ENCODE data around the gene PPP3CA.

PPP3CA gene

GRCh38 chr4:101355767-101356702 is 8.7 kb upstream of the PPP3CA start:
- Histone ChIP-seq H3K4me1 (ENCODE audit: control extremely low read depth in 1 of 4, control insufficient read depth in 4 of 4, insufficient read depth in 4 of 4, low read length in 3 of 4) (no peaks in the 10 kb centered on the region), H3K27ac (ENCODE audit: insufficient read depth in 1 of 2, low read depth in 1 of 2, low read length in 2 of 2, poor library complexity in 1 of 2, severe bottlenecking in 2 of 2) (no peak overlapping the region), H3K4me3 (ENCODE audit: control insufficient read depth in 1 of 7, extremely low read depth in 1 of 7, insufficient read depth in 4 of 7, low read depth in 2 of 7, low read length in 6 of 7) (no peak overlapping the region), H3K27me3 (replicated peaks in 2 of 5; ENCODE audit: control insufficient read depth in 4 of 5, insufficient read depth in 5 of 5, low read length in 4 of 5) (no peaks in the 10 kb centered on the region), H3K9me3 (ENCODE audit: control extremely low read depth in 1 of 5, control insufficient read depth in 4 of 5, insufficient read depth in 2 of 5, low read depth in 1 of 5, low read length in 4 of 5) (peaks cover 0 to 3% (median 0%) of the 10 kb centered on the region in 5 experiments), H3K36me3 (ENCODE audit: control insufficient read depth in 4 of 4, insufficient read depth in 4 of 4, low read length in 3 of 4) (no peaks in the 10 kb centered on the region)
- DNase-seq, result no peak
- WGBS (ENCODE audit: insufficient coverage), result 82% methylated on average over 3 of the region's 8 CpGs
- POLR2A ChIA-PET, result no interaction called here
- CTCF ChIA-PET, result no interaction called here

GRCh38 chr4:101355246-101355645 is 7.9 kb upstream of the PPP3CA start:
- Histone ChIP-seq H3K4me1 (ENCODE audit: control extremely low read depth in 1 of 4, control insufficient read depth in 4 of 4, insufficient read depth in 4 of 4, low read length in 3 of 4) (no peaks in the 10 kb centered on the region), H3K27me3 (replicated peaks in 2 of 5; ENCODE audit: control insufficient read depth in 4 of 5, insufficient read depth in 5 of 5, low read length in 4 of 5) (no peaks in the 10 kb centered on the region), H3K36me3 (ENCODE audit: control insufficient read depth in 4 of 4, insufficient read depth in 4 of 4, low read length in 3 of 4) (no peaks in the 10 kb centered on the region), H3K27ac (ENCODE audit: insufficient read depth in 1 of 2, low read depth in 1 of 2, low read length in 2 of 2, poor library complexity in 1 of 2, severe bottlenecking in 2 of 2) (no peak overlapping the region), H3K9me3 (ENCODE audit: control extremely low read depth in 1 of 5, control insufficient read depth in 4 of 5, insufficient read depth in 2 of 5, low read depth in 1 of 5, low read length in 4 of 5) (no peaks in the 10 kb centered on the region), H3K4me3 (ENCODE audit: control insufficient read depth in 1 of 7, extremely low read depth in 1 of 7, insufficient read depth in 4 of 7, low read depth in 2 of 7, low read length in 6 of 7) (no peak overlapping the region)
- DNase-seq, result no peak
- ChIA-PET CTCF (no interaction called here), POLR2A (no interaction called here)
- WGBS (ENCODE audit: insufficient coverage), result no CpG with 5 or more reads among the region's 3 CpGs

GRCh38 chr4:101349801-101350064 is 2.4 kb upstream of the PPP3CA start:
- CTCF ChIA-PET, result interaction anchor here (1.4 kb wide), 1 partner anchor 21 kb away, joined by 4 read pairs; no protein-coding TSS in a partner anchor
- H3K4me3 ChIP-seq (ENCODE audit: control insufficient read depth in 1 of 7, extremely low read depth in 1 of 7, insufficient read depth in 4 of 7, low read depth in 2 of 7, low read length in 6 of 7), result no peak overlapping the region
- H3K36me3 ChIP-seq (ENCODE audit: control insufficient read depth in 4 of 4, insufficient read depth in 4 of 4, low read length in 3 of 4), result no peaks in the 10 kb centered on the region
- POLR2A ChIA-PET, result no interaction called here
- no peaks in the 10 kb centered on the region for H3K27me3 ChIP-seq (replicated peaks in 2 of 5; ENCODE audit: control insufficient read depth in 4 of 5, insufficient read depth in 5 of 5, low read length in 4 of 5)
- H3K27ac ChIP-seq (ENCODE audit: insufficient read depth in 1 of 2, low read depth in 1 of 2, low read length in 2 of 2, poor library complexity in 1 of 2, severe bottlenecking in 2 of 2), result no peak overlapping the region
- DNase-seq, result no peak
- WGBS (ENCODE audit: insufficient coverage), result 80% methylated on average over 1 of the region's 2 CpGs
- peaks cover 5 to 25% (median 21%) of the 10 kb centered on the region in 4 experiments for H3K4me1 ChIP-seq (ENCODE audit: control extremely low read depth in 1 of 4, control insufficient read depth in 4 of 4, insufficient read depth in 4 of 4, low read length in 3 of 4)
- H3K9me3 ChIP-seq (ENCODE audit: control extremely low read depth in 1 of 5, control insufficient read depth in 4 of 5, insufficient read depth in 2 of 5, low read depth in 1 of 5, low read length in 4 of 5), result no peaks in the 10 kb centered on the region

- WGBS (ENCODE audit: insufficient coverage), result 40% methylated on average over 3 of the region's 5 CpGs
- peak; percentile 34 to 45 (median 45) for DNase-seq
- Histone ChIP-seq H3K27ac (ENCODE audit: insufficient read depth in 1 of 2, low read depth in 1 of 2, low read length in 2 of 2, poor library complexity in 1 of 2, severe bottlenecking in 2 of 2) (no peak overlapping the region), H3K27me3 (replicated peaks in 2 of 5; ENCODE audit: control insufficient read depth in 4 of 5, insufficient read depth in 5 of 5, low read length in 4 of 5) (no peaks in the 10 kb centered on the region), H3K9me3 (ENCODE audit: control extremely low read depth in 1 of 5, control insufficient read depth in 4 of 5, insufficient read depth in 2 of 5, low read depth in 1 of 5, low read length in 4 of 5) (no peaks in the 10 kb centered on the region), H3K4me3 (ENCODE audit: control insufficient read depth in 1 of 7, extremely low read depth in 1 of 7, insufficient read depth in 4 of 7, low read depth in 2 of 7, low read length in 6 of 7) (peak overlapping the region in 4 of 7 experiments; percentile 70 to 98 (median 96)), H3K36me3 (ENCODE audit: control insufficient read depth in 4 of 4, insufficient read depth in 4 of 4, low read length in 3 of 4) (no peaks in the 10 kb centered on the region), H3K4me1 (ENCODE audit: control extremely low read depth in 1 of 4, control insufficient read depth in 4 of 4, insufficient read depth in 4 of 4, low read length in 3 of 4) (peaks cover 7 to 29% (median 24%) of the 10 kb centered on the region in 4 experiments)
- ChIA-PET CTCF (interaction anchor here (1.3 to 1.5 kb wide), 4 partner anchors 14 to 911 kb away, joined by 3 to 4 read pairs (median 4); no protein-coding TSS in a partner anchor), POLR2A (interaction anchor here (0.7 kb wide), 1 partner anchor 149 kb away, joined by 3 read pairs; no protein-coding TSS in a partner anchor)
Observed at GRCh38 chr4:101348995-101349800, 1.9 kb upstream of the PPP3CA start.

GRCh38 chr4:101348367-101348827 is 1.1 kb upstream of the PPP3CA start:
- Histone ChIP-seq H3K27me3 (replicated peaks in 2 of 5; ENCODE audit: control insufficient read depth in 4 of 5, insufficient read depth in 5 of 5, low read length in 4 of 5) (no peaks in the 10 kb centered on the region), H3K4me1 (ENCODE audit: control extremely low read depth in 1 of 4, control insufficient read depth in 4 of 4, insufficient read depth in 4 of 4, low read length in 3 of 4) (peaks cover 7 to 29% (median 24%) of the 10 kb centered on the region in 4 experiments), H3K9me3 (ENCODE audit: control extremely low read depth in 1 of 5, control insufficient read depth in 4 of 5, insufficient read depth in 2 of 5, low read depth in 1 of 5, low read length in 4 of 5) (no peaks in the 10 kb centered on the region), H3K4me3 (ENCODE audit: control insufficient read depth in 1 of 7, extremely low read depth in 1 of 7, insufficient read depth in 4 of 7, low read depth in 2 of 7, low read length in 6 of 7) (peak overlapping the region; percentile 70 to 98 (median 95)), H3K27ac (ENCODE audit: insufficient read depth in 1 of 2, low read depth in 1 of 2, low read length in 2 of 2, poor library complexity in 1 of 2, severe bottlenecking in 2 of 2) (peak overlapping the region; percentile 68 to 82), H3K36me3 (ENCODE audit: control insufficient read depth in 4 of 4, insufficient read depth in 4 of 4, low read length in 3 of 4) (no peaks in the 10 kb centered on the region)
- DNase-seq, result peak in 2 of 3 donors; percentile 6 to 27
- ChIA-PET CTCF (interaction anchor here (0.6 to 1.5 kb wide), 9 partner anchors 9 to 912 kb away, joined by 3 to 5 read pairs (median 3); no protein-coding TSS in a partner anchor), POLR2A (interaction anchor here (0.7 kb wide), 1 partner anchor 148 kb away, joined by 3 read pairs; no protein-coding TSS in a partner anchor)
- 2% methylated on average over 19 of the region's 24 CpGs for WGBS (ENCODE audit: insufficient coverage)

GRCh38 chr4:101347557-101348366 is 436 bp upstream of the PPP3CA start:
- CTCF ChIA-PET, result interaction anchor here (0.6 to 1.6 kb wide), 12 partner anchors 8 to 912 kb away, joined by 3 to 5 read pairs (median 3); no protein-coding TSS in a partner anchor
- POLR2A ChIA-PET, result interaction anchor here (0.7 to 1.4 kb wide), 7 partner anchors 41 to 1480 kb away, joined by 3 to 5 read pairs (median 3); partner anchors contain the start of genes SLC39A8 and UBE2D3
- WGBS (ENCODE audit: insufficient coverage), result 0% methylated on average over 48 of the region's 71 CpGs

More at GRCh38 chr4:101347557-101348366, 436 bp upstream of the PPP3CA start:
- Histone ChIP-seq H3K27me3 (replicated peaks in 2 of 5; ENCODE audit: control insufficient read depth in 4 of 5, insufficient read depth in 5 of 5, low read length in 4 of 5) (no peaks in the 10 kb centered on the region), H3K27ac (ENCODE audit: insufficient read depth in 1 of 2, low read depth in 1 of 2, low read length in 2 of 2, poor library complexity in 1 of 2, severe bottlenecking in 2 of 2) (peak overlapping the region; percentile 68 to 82), H3K4me3 (ENCODE audit: control insufficient read depth in 1 of 7, extremely low read depth in 1 of 7, insufficient read depth in 4 of 7, low read depth in 2 of 7, low read length in 6 of 7) (peak overlapping the region; percentile 86 to 98 (median 95)), H3K9me3 (ENCODE audit: control extremely low read depth in 1 of 5, control insufficient read depth in 4 of 5, insufficient read depth in 2 of 5, low read depth in 1 of 5, low read length in 4 of 5) (no peaks in the 10 kb centered on the region), H3K4me1 (ENCODE audit: control extremely low read depth in 1 of 4, control insufficient read depth in 4 of 4, insufficient read depth in 4 of 4, low read length in 3 of 4) (peaks cover 7 to 29% (median 24%) of the 10 kb centered on the region in 4 experiments), H3K36me3 (ENCODE audit: control insufficient read depth in 4 of 4, insufficient read depth in 4 of 4, low read length in 3 of 4) (no peaks in the 10 kb centered on the region)
- peak; percentile 96 to 98 (median 98) for DNase-seq

All from common myeloid progenitor, CD34-positive (primary cell).